Effector memory CD4-positive, alpha-beta T cell (primary cell): ENCODE data around the gene MEIKIN.
A peak's percentile ranks its signal among the peaks of the same experiment; 100 is the strongest.

Experiments used
- DNase-seq, 3 donors: peaks; one replicate each; pipeline ENCODE4 v3.0.0-alpha.2; 2020
- H3K27ac ChIP-seq: 2 replicates; pipeline ENCODE4 v1.7.0; 2013; ENCODE audit warnings: mild to moderate bottlenecking, low read length, moderate library complexity; ENCODE audit not compliant: insufficient read depth, poor library complexity, severe bottlenecking
- H3K27me3 ChIP-seq: replicated peaks from 2 replicates; pipeline ENCODE4 v1.7.0; 2013; ENCODE audit warnings: mild to moderate bottlenecking, low read length; ENCODE audit not compliant: insufficient read depth, control insufficient read depth, poor library complexity, severe bottlenecking
- H3K36me3 ChIP-seq: 2 replicates; pipeline ENCODE4 v1.7.0; 2013; ENCODE audit warnings: mild to moderate bottlenecking, low read length, moderate library complexity; ENCODE audit not compliant: control insufficient read depth, insufficient read depth
- H3K4me1 ChIP-seq: 2 replicates; pipeline ENCODE4 v1.7.0; 2013; ENCODE audit warnings: low read length, mild to moderate bottlenecking; ENCODE audit not compliant: control insufficient read depth, insufficient read depth, poor library complexity, severe bottlenecking
- H3K4me3 ChIP-seq: 2 replicates; pipeline ENCODE4 v1.7.0; 2013; ENCODE audit warnings: low read length, low read depth, mild to moderate bottlenecking; ENCODE audit not compliant: insufficient read depth, poor library complexity, severe bottlenecking
- H3K9me3 ChIP-seq: 2 replicates; pipeline ENCODE4 v1.7.0; 2013; ENCODE audit warnings: mild to moderate bottlenecking, low read length, moderate library complexity; ENCODE audit not compliant: control insufficient read depth

The MEIKIN gene

DNA sequence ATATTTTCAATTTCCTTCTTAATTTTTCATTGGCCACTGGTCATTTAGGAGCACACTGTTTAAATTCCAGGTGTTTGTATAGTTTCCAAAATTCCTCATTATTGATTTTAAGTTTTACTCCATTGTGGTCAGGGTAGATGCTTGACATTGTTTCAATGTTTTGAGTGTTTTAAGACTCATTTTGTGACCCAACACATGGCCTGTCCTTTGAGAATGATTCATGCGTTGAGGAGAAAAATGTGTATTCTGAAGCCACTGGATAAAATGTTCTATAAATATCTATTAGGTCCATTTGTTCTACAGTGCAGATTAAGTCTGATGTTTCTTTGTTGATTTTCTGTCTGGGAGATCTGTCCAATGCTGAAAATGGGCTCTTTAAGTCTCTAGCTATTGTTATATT is 124.2 kb downstream of the MEIKIN start:
- Histone ChIP-seq H3K27me3 (no peaks in the 10 kb centered on the region), H3K36me3 (no peaks in the 10 kb centered on the region), H3K9me3 (no peaks in the 10 kb centered on the region), H3K4me1 (no peaks in the 10 kb centered on the region), H3K4me3 (no peak overlapping the region), H3K27ac (no peak overlapping the region)
- DNase-seq = no peak

DNA sequence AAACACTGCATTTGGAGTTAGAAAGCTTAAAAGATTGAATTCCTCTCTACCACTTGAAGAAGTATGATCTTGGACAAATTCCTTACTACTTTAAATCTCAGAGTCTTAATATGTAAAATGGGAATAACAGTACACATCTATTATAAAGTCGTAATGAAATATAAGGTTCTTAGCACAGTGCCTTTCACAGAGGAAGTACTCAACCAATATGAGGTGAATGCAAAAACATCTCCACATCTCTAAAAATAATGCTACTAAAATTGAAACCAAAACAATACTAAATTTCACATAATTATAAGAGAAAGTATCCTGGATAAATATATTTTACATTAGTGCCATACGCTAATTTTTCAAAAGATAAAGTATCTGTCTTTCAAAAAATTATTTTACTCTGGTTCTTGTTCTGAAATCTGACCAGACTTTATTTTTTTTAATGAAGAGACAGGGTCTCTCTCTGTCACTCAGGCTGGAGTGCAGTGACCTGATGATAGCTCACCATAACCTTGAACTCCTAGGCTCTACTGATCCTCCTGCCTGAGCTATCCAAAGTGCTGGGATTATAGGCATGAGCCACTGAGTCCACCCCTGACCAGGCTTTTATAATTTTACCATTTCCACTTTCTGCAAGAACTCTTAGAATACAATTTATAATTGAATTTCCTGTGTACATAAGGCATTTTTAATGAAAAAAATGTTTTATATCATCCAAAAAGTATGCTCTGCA is 127.3 kb downstream of the MEIKIN start:
- H3K9me3 ChIP-seq = no peaks in the 10 kb centered on the region
- no peaks in the 10 kb centered on the region for H3K4me1 ChIP-seq
- no peak overlapping the region for H3K27ac ChIP-seq
- H3K4me3 ChIP-seq = no peak overlapping the region
- no peaks in the 10 kb centered on the region for H3K36me3 ChIP-seq
- DNase-seq = no peak
- H3K27me3 ChIP-seq = no peaks in the 10 kb centered on the region

- no peaks in the 10 kb centered on the region for H3K4me1 ChIP-seq
- H3K27me3 ChIP-seq = no peaks in the 10 kb centered on the region
- DNase-seq = no peak
- no peaks in the 10 kb centered on the region for H3K9me3 ChIP-seq
- H3K36me3 ChIP-seq = no peaks in the 10 kb centered on the region
- H3K27ac ChIP-seq = no peak overlapping the region
- no peak overlapping the region for H3K4me3 ChIP-seq
Observed at GRCh38 chr5:131814990-131815389, 130.5 kb downstream of the MEIKIN start.

- no peaks in the 10 kb centered on the region for H3K36me3 ChIP-seq
- no peak overlapping the region for H3K27ac ChIP-seq
- DNase-seq = no peak
- no peaks in the 10 kb centered on the region for H3K4me1 ChIP-seq
- no peaks in the 10 kb centered on the region for H3K27me3 ChIP-seq
- no peak overlapping the region for H3K4me3 ChIP-seq
- no peaks in the 10 kb centered on the region for H3K9me3 ChIP-seq
Observed at GRCh38 chr5:131812371-131813160, 132.9 kb downstream of the MEIKIN start.

DNA sequence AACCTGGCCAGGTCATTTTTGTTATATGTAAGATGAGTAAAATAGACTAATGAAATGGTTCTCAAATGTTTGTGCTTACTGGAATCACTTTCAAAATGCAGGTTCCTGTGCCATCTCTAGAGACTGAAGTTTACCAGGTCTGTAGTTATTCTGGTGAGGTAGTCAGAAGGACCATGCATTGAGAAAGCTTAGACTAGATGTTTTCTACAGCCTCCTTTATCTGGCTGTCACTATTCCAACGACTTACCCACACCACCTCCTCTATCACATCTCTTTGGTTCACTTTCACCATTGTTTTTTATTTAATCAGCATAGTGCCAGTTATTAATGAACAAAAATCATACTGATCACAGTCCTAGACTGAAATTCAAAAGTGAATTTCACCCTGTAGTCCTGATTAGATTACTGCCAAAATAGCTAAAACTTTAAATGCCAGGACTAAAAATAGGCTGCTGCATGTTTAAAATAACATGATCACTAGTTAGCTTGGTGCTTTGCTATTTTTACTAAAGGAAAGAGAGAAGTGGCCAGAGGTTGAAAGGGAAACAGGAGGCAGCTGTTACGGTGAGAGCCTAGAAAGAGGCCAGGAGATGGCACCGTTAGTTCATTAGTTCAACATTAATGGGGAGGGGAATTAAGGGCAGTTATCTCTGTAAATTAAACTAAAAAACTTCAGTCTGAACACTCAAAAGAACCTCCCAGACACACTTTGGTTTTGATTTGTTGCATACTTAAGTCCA is 134.8 kb downstream of the MEIKIN start:
- no peaks in the 10 kb centered on the region for H3K9me3 ChIP-seq
- no peaks in the 10 kb centered on the region for H3K36me3 ChIP-seq
- H3K4me1 ChIP-seq = no peaks in the 10 kb centered on the region
- H3K27ac ChIP-seq = no peak overlapping the region
- H3K4me3 ChIP-seq = no peak overlapping the region
- no peak for DNase-seq
- no peaks in the 10 kb centered on the region for H3K27me3 ChIP-seq

- Histone ChIP-seq H3K4me1 (peaks cover 10% of the 10 kb centered on the region), H3K27me3 (no peaks in the 10 kb centered on the region), H3K27ac (peak within 1 kb of the TSS; percentile 91), H3K36me3 (no peaks in the 10 kb centered on the region), H3K4me3 (peak within 1 kb of the TSS; percentile 94), H3K9me3 (no peaks in the 10 kb centered on the region)
- peak; percentile 95 to 98 (median 97) for DNase-seq
Observed at GRCh38 chr5:131796793-131797693, 148.4 kb downstream of the MEIKIN start, which contains the start of gene FNIP1. Gene FNIP1, minus strand, starts transcription at chr5:131797017. Its CDS starts 96 bp downstream, at chr5:131796921.

GRCh38 chr5:131795879-131796792 is 149.3 kb downstream of the MEIKIN start:
- H3K4me1 ChIP-seq = peaks cover 10% of the 10 kb centered on the region
- peak overlapping the region; percentile 91 for H3K27ac ChIP-seq
- DNase-seq = peak in 2 of 3 donors; percentile 11 to 26
- H3K36me3 ChIP-seq = no peaks in the 10 kb centered on the region
- H3K4me3 ChIP-seq = peak overlapping the region; percentile 94
- H3K9me3 ChIP-seq = no peaks in the 10 kb centered on the region
- H3K27me3 ChIP-seq = no peaks in the 10 kb centered on the region

DNA sequence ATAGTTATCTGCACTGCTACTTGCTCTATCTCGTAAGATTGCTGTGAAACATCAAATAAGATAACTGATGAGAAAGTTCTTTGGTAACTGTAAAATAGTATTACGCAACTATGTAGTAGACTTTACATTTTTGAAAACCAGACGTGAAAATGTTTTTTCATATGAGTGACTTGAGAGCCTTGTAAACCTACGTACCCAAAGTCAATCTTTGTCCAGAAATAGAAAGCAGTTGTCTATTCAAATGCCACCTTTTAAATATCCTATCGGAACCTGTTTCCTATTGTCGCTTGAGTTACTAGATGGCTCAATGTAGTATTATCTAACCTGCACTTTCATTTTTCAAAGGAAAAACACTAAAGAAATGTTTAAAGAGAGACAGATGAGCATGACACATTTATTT is 150.2 kb downstream of the MEIKIN start:
- no peak overlapping the region for H3K4me3 ChIP-seq

More for the DNA sequence above, 150.2 kb downstream of the MEIKIN start:
- Histone ChIP-seq H3K27ac (no peak overlapping the region), H3K27me3 (no peaks in the 10 kb centered on the region), H3K36me3 (no peaks in the 10 kb centered on the region), H3K4me1 (peaks cover 10% of the 10 kb centered on the region), H3K9me3 (no peaks in the 10 kb centered on the region)
- no peak for DNase-seq
